Measurements from ENCODE around the gene NBAS. TPM values are rescaled to one million over a fixed set of nuclear protein-coding genes. Genes with fewer than 3 reads are reported as not detected.

Gene NBAS
- total RNA-seq, 1 donor from 2014 or later = 61.6 TPM

- peaks cover 7% of the 10 kb centered on the region for H3K36me3 Mint-ChIP-seq (ENCODE audit: low read depth)
Observed at GRCh38 chr2:15595342-15595905, 34.3 kb upstream of the NBAS start.

DNA sequence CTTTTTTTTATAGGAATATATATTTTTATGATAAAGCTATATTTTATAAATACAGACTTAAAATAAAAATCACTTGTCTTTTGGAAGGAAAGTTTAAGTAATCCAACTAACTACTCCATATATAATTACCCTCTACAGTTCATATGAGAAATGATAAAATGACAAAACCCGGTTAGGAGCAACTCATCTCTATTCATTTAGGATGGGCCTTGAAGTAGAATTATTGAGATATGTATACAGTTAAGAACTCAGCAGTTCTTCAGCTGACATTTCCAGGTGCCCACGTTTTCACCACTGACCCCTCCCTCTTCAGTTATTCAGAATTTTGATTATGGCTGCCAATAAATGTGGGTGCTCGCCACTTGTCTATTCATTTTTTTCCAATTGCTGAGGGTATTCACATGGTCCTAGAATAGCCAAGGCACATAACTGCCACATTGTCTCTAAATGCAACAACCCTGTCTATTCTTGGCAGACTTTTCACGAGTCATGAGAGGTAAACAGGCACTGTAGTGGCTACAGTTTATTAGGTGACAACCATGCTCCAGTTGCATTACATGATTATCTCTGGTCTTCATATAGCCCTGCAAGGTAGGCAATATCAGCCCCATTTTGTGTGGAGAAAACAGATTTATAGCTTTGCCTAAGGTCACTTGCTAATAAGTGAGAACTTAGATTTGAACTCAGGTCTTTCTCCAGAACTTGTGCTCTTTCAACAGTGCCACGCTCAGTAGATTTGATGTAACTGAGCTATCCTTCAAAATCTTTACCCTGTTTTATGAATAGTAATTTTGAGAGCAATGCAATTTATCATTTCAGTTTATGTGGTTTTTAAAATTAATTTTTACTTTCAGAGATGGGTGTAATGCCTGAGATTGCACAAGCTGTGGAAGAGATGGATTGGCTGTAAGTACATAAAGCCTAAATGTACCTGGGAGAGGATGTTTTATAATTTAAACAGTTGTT, 33.4 kb upstream of the NBAS start:
- DNase-seq (ENCODE audit: low read depth, low spot score) = no peak
- no peaks in the 10 kb centered on the region for H3K27me3 Mint-ChIP-seq (ENCODE audit: low read depth)
- no peaks in the 10 kb centered on the region for H3K9me3 Mint-ChIP-seq
- TF ChIP-seq CTCF (conservative IDR thresholded peaks at IDR 0.05) = no peak
- H3K27ac Mint-ChIP-seq (ENCODE audit: unreplicated experiment) = no peak overlapping the region
- peak overlapping the region; percentile 44 for H3K4me3 Mint-ChIP-seq
- peaks cover 24% of the 10 kb centered on the region for H3K4me1 Mint-ChIP-seq
- H3K36me3 Mint-ChIP-seq (ENCODE audit: low read depth) = peaks cover 7% of the 10 kb centered on the region

More at GRCh38 chr2:15595342-15595905, 34.3 kb upstream of the NBAS start:
- H3K9me3 Mint-ChIP-seq = no peaks in the 10 kb centered on the region
- no peak for TF ChIP-seq CTCF (conservative IDR thresholded peaks at IDR 0.05)
- H3K4me3 Mint-ChIP-seq = peak overlapping the region; percentile 40
- no peak for DNase-seq (ENCODE audit: low read depth, low spot score)
- peaks cover 24% of the 10 kb centered on the region for H3K4me1 Mint-ChIP-seq
- no peak overlapping the region for H3K27ac Mint-ChIP-seq (ENCODE audit: unreplicated experiment)
- H3K27me3 Mint-ChIP-seq (ENCODE audit: low read depth) = no peaks in the 10 kb centered on the region

DNA sequence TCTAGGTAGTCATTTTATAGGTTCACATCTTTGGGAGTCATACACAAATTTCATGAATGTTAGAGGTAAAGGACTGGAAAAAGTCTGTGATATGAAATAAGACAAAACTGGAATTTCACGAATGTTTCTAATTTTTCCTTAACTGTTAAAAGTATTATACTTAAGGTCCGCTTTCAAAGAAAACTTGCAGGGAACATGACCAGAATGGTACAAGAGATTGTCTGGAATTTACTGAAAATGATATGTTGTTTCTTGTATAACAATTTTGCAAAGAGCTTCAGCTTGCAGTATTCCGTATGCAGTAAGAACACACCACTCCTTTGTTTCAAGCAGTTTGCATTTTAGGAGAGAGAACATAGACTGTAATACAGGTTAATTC, 32.2 kb upstream of the NBAS start:
- H3K4me1 Mint-ChIP-seq = peaks cover 24% of the 10 kb centered on the region
- no peak overlapping the region for H3K27ac Mint-ChIP-seq (ENCODE audit: unreplicated experiment)
- TF ChIP-seq CTCF (conservative IDR thresholded peaks at IDR 0.05) = no peak
- no peak for DNase-seq (ENCODE audit: low read depth, low spot score)
- peak overlapping the region; percentile 97 for H3K4me3 Mint-ChIP-seq
- H3K27me3 Mint-ChIP-seq (ENCODE audit: low read depth) = no peaks in the 10 kb centered on the region
- no peaks in the 10 kb centered on the region for H3K9me3 Mint-ChIP-seq
- H3K36me3 Mint-ChIP-seq (ENCODE audit: low read depth) = peaks cover 7% of the 10 kb centered on the region

GRCh38 chr2:15591692-15592463, 30.7 kb upstream of the NBAS start, which contains the start of gene DDX1:
Gene DDX1 (plus strand): TSS chr2:15591868. CDS start chr2:15591934, 66 bp downstream.
- H3K36me3 Mint-ChIP-seq (ENCODE audit: low read depth) = peaks cover 7% of the 10 kb centered on the region
- H3K4me1 Mint-ChIP-seq = peaks cover 24% of the 10 kb centered on the region
- H3K4me3 Mint-ChIP-seq = peak within 1 kb of the TSS; percentile 97
- H3K9me3 Mint-ChIP-seq = no peaks in the 10 kb centered on the region
- H3K27me3 Mint-ChIP-seq (ENCODE audit: low read depth) = no peaks in the 10 kb centered on the region
- DNase-seq (ENCODE audit: low read depth, low spot score) = peak; percentile 78
- peak within 1 kb of the TSS; percentile 93 for H3K27ac Mint-ChIP-seq (ENCODE audit: unreplicated experiment)
- TF ChIP-seq CTCF (conservative IDR thresholded peaks at IDR 0.05) = peak; percentile 18

DNA sequence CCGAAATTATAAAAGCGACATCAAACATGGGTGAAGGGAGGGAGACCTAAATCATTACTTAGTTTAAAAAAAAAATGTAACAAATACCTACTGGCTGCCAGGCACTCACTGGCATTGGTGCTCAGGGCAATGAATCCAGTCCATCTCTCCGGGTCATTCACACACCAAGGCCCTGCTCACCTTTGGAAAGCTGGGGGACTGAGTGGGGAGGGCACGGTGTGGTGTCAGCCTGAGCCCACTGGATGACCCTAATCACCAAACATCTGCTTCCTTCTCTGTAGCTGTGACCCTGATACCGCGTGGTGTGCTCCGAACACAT, 30.2 kb upstream of the NBAS start:
- Mint-ChIP-seq H3K36me3 (ENCODE audit: low read depth) (peaks cover 5% of the 10 kb centered on the region), H3K9me3 (no peaks in the 10 kb centered on the region), H3K4me1 (peaks cover 24% of the 10 kb centered on the region), H3K4me3 (peak overlapping the region; percentile 97), H3K27me3 (ENCODE audit: low read depth) (no peaks in the 10 kb centered on the region), H3K27ac (ENCODE audit: unreplicated experiment) (peak overlapping the region; percentile 93)
- TF ChIP-seq CTCF (conservative IDR thresholded peaks at IDR 0.05) = no peak
- DNase-seq (ENCODE audit: low read depth, low spot score) = no peak
